AG04449 (cell line): Measurements from ENCODE around the gene TNS1.

Experiments used
- CTCF ChIA-PET: fragments of 350-600 bp; formaldehyde crosslinking; extraction: SDS; loops from one replicate; lab custom pipeline; 2021; ENCODE audit warnings: antibody characterized with exemption; lab: Yijun Ruan, JAX
- POLR2A ChIA-PET: fragments of 400-600, 350-600 bp; formaldehyde crosslinking; extraction: SDS; loops from one replicate; lab custom pipeline; 2020; ENCODE audit warnings: antibody characterized with exemption, inconsistent platforms; lab: Yijun Ruan, JAX
- DNase-seq: peaks from one replicate; pipeline ENCODE4 v3.0.0-alpha.2; 2010; ENCODE audit warnings: low read depth, low spot score
- H3K4me3 ChIP-seq: 2 replicates; pipeline ENCODE4 v1.5.1; 2011; ENCODE audit warnings: low read depth, mild to moderate bottlenecking, control low read depth, low read length
- TF ChIP-seq, protein P1 (sequence below): IDR thresholded peaks from one replicate; pipeline ENCODE4 v1.5.1; 2011; ENCODE audit warnings: mild to moderate bottlenecking, moderate library complexity, low read length, control low read depth, inconsistent platforms; ENCODE audit not compliant: insufficient read depth; ENCODE audit errors: missing control alignments

Gene TNS1

DNA sequence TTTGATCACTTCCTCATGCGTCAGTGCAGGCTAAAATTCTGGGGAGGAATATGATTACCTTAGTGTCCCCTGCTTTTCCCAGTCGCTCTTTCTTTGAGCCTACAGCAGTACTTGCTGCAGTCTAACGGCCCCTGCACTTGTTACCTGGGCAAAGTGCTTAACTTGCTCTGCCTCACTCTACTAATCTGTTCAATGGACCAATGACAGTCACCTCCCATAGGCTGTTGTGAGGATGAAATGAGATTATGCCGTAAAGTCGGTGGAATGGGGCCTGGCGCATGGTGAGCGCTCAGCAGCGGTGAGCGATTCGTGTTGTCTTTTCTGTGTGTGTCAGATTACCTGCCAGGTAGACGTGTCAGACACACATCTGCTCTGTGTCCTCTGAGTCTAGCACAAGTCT is 5.3 kb downstream of the TNS1 start:
- H3K4me3 ChIP-seq, result no peak overlapping the region
- CTCF ChIA-PET, result interaction anchor here (0.7 to 20.8 kb wide), 5 partner anchors 8 to 103 kb away, joined by 3 to 436 read pairs (median 11); no protein-coding TSS in a partner anchor
- TF ChIP-seq, protein P1, sequence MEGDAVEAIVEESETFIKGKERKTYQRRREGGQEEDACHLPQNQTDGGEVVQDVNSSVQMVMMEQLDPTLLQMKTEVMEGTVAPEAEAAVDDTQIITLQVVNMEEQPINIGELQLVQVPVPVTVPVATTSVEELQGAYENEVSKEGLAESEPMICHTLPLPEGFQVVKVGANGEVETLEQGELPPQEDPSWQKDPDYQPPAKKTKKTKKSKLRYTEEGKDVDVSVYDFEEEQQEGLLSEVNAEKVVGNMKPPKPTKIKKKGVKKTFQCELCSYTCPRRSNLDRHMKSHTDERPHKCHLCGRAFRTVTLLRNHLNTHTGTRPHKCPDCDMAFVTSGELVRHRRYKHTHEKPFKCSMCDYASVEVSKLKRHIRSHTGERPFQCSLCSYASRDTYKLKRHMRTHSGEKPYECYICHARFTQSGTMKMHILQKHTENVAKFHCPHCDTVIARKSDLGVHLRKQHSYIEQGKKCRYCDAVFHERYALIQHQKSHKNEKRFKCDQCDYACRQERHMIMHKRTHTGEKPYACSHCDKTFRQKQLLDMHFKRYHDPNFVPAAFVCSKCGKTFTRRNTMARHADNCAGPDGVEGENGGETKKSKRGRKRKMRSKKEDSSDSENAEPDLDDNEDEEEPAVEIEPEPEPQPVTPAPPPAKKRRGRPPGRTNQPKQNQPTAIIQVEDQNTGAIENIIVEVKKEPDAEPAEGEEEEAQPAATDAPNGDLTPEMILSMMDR, result no peak
- POLR2A ChIA-PET, result no interaction called here
- no peak for DNase-seq

DNA sequence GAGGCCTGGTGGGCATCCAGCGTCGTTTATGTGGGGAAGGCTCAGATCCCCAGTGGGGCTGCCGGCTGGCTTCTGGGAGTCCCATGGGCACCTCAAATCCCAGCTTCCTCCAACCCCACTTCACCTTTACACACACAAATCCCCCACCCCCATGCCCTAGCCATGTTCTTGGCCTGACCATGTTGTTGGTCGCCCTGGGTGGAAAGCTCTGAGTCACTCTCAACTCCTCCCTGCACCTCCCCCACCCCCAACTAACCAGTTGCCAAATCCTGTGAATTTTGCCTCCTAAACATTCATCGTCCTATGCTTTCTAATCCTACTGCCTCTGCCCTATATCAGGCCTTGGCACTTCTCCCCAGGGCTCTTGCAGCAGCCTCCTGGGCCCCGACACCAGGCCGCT is 6.4 kb downstream of the TNS1 start:
- DNase-seq, result no peak
- TF ChIP-seq, protein P1, result no peak
- ChIA-PET POLR2A (interaction anchor here (0.6 to 2.2 kb wide), 2 partner anchors 12 to 30 kb away, joined by 3 to 5 read pairs; no protein-coding TSS in a partner anchor), CTCF (interaction anchor here (1.2 to 20.8 kb wide), 8 partner anchors 11 to 211 kb away, joined by 4 to 436 read pairs (median 12); no protein-coding TSS in a partner anchor)
- H3K4me3 ChIP-seq, result peak overlapping the region; percentile 6; the same call in 1 of the 2 replicates

DNA sequence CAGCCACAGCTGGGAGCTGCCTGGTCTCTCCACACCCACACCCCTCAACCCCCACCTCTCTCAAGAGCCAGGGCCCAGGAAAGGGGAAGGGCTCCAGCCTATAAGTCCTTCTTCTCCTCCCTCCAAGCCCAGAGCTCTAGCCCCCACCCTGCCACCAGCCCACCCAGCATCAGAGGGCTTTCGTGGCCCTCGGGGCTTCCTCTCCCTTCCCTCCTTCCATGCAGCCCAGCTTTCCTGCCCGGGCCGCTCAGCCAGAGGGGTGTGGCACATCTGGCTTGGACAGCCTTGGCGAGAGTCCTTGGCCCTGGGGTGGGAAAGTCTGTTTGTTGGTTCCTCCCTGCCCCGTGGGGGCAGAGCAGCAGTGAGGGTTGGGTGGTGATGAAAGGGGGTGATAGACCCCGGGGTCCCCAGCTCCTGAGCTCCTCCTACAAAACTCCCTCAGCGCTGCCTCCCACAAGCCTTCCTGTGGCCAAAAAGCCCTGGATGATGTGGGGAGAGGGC is 7.0 kb downstream of the TNS1 start:
- POLR2A ChIA-PET, result interaction anchor here (0.6 to 2.2 kb wide), 3 partner anchors 13 to 60 kb away, joined by 3 to 5 read pairs (median 3); no protein-coding TSS in a partner anchor
- peak overlapping the region; percentile 12; the same call in 1 of the 2 replicates for H3K4me3 ChIP-seq
- CTCF ChIA-PET, result interaction anchor here (1.1 to 20.8 kb wide), 11 partner anchors 11 to 210 kb away, joined by 4 to 436 read pairs (median 8); no protein-coding TSS in a partner anchor
- no peak for DNase-seq
- TF ChIP-seq, protein P1, result no peak

DNA sequence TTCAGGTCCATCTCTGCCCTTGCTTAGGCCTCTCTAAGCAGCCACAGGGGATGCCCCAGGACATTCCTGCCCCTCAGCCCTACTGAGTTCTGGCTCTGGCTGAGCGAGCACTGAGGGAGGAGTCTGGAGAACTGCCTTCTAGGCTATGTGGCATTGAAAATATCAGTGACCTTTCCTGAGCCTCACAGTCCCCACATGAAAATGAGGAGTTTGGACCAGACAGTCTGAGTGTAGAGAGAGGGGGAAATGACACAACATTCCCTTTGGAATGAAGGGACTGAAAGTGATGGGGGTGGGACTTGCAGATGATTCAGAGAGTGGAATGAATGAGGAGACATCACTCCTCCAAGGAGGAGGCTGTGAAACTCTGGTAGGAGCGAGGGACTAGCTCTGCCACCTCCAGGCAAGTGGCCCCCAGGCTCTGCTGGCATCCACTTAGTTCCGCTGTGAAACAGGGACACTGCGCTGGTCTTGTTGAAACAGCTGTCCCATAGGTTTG is 8.0 kb downstream of the TNS1 start:
- CTCF ChIA-PET, result interaction anchor here (1.0 to 20.8 kb wide), 33 partner anchors 8 to 220 kb away, joined by 3 to 436 read pairs (median 7); partner anchors contain the start of gene TNS1
- DNase-seq, result peak; percentile 75
- TF ChIP-seq, protein P1, result no peak
- POLR2A ChIA-PET, result interaction anchor here (0.5 to 2.2 kb wide), 4 partner anchors 8 to 420 kb away, joined by 3 to 14 read pairs (median 4); partner anchors contain the start of gene TNS1
- H3K4me3 ChIP-seq, result peak overlapping the region; percentile 9; the same call in 1 of the 2 replicates

DNA sequence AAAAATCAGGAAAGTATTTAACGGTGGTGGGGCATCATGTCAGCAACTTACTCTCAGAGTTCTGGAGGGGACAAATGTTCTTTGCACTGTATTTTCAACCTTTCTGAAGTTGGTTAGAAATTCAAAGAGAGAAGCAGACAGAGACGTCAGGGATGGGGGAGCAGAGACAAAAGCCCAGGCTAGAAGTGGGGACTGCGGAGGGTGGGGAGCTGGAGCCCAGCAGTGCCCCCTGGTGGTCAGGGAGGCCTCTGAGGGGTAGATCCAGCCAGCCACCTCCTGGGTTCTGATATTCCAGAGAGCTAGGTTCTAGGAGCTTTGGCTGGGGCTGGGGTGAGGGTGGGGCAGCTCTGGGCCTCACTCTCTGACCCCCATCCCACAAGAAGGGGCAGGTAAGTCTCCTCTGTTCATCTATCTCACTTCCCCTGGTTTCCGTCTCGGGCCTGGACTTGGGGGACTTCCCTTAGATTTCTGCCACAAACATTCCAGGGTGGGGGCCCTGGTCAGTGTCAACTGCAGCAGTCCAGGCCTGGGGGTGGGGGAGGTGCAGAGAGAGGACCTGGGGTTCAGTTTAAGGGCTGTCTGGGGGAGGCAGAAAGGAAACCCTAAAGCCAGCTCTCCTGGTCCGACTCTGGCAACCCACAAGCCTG is 8.9 kb downstream of the TNS1 start:
- no peak for DNase-seq
- ChIA-PET CTCF (interaction anchor here (0.7 to 20.8 kb wide), 52 partner anchors 8 to 222 kb away, joined by 3 to 436 read pairs (median 5); partner anchors contain the start of gene TNS1), POLR2A (interaction anchor here (0.5 to 2.1 kb wide), 2 partner anchors 9 to 420 kb away, joined by 3 to 14 read pairs; partner anchors contain the start of gene TNS1)
- TF ChIP-seq, protein P1, result peak; percentile 89
- no peak overlapping the region for H3K4me3 ChIP-seq
